ENCODE results near the gene NDUFV3.
"Not testable (repeated sequence)": the region's sequence is repeated elsewhere in the genome, so short reads cannot be mapped to it uniquely, and the experiment has no call there.

The NDUFV3 gene

DNA sequence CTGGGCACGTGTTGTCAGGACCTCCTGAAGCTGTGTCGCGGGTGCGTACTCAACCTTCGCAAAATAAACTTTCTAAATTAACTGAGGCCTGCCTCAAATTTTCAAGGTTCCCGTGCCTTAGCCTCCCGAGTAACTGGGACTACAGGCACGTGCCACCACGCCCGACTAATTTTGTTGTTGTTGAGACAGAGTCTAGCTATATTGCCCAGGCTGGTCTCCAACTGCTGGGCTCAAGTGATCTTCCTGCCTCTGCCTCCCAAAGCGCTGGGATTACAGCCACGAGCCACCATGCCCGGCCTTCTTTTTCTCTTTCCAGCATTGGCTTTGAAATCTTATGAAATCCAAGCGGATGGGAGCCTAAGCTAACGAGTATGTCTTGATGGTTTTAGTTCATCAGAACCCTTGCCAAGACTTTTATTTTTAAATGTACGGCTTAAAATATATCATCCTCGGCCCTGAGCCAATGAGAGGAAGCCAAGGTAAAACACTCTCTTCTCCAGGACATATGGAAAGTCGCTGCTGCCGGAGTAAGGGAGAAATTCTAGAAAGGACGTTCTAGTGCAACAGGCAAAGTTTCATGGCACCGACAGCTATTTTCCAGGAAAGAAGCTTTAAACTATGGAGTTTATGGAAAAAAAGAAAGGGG, 45.0 kb downstream of the NDUFV3 start:
- no peak for DNase-seq

DNA sequence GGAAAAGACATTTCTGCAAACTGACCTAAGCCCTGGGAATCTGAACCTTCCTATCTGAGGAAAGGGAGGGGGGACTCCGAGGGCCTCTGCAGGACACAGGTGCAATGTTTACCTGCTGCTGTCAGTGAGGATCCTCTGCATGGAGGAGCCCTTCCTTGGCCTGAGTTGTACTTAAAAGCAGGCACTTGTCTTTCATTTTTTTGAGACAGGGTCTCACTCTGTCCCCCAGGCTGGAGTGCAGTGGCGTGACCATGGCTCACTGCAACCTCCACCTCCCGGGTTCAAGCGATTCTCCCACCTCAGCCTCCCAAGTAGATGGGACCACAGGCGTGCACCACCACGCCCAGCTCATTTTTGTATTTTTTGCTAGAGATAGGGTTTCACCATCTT, 45.5 kb downstream of the NDUFV3 start:
- not testable (repeated sequence) for DNase-seq

DNA sequence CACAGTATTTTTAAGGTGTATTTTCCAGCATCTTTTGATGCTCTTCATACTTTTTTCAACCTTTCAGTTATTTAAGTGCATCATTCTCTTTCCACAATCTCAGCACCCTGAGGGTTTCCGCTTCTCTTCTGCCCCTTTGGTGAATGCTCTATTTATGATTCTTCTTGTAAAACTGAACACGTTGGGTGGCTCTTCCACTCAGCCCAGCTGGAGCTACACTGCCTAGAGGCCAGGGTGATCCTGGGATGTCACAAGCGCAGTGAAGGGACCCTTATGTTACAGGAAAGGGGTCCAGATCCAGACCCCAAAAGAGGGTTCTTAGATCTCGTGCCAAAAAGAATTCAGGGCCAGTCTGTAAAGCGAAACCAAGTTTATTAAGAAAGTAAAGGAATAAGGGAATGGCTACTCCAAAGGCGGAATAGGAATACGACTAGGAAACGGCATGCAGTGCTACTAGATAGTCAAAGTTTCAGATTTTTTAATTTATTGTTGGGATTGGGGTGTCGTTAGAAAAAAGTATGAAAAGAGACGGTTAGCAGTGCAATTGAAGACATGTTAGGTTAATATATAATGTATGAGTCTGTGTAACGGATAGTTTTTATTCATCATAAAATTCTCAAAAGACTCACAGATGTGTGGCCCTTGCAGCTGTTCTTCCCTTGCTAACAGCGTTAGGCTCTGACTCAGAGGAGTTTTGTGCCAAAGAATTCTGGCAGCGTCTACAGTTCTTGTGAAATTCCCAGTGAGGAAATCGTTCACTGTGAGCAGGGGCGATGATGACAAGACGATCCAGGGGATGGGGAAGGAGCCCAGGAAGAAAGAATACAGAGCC, 46.7 kb downstream of the NDUFV3 start:
- no peak for DNase-seq

DNA sequence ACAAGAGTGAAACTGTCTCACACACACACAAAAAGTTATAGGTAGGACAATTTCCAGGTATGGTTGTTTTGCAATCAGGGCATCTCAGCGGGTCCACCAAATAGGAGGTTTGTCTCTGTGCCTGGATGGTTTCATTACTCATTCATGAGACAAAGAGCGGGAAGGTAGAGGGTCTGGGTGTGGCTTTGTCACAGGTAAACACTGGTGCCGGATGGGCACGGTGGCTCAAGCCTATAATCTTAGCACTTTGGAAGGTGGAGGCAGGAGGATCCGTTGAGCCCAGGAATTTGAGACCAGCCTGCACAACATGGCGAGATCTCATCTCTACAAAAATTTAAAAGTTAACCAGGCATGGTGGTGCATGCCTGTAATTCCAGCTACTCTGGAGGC, 48.6 kb downstream of the NDUFV3 start:
- DNase-seq = no peak

DNA sequence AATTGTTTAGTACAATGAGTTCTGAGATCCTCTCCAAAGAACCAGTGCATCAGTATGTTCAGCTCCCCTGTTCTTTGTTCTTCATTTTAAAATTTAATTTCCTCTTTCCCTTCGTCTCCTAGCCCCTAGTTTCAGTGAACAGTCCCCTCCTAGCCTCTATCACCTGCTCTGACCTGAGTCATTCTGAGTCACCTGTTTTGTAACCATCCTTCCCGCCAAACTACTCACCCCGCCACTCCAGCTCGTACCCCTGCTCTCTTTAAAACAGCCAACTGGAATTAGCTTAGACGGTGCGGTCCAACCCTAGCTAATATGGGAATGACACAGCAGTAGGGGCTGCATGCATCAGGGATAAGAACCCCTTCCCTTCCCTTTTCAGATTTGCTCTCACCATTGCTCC, 49.1 kb downstream of the NDUFV3 start:
- DNase-seq = no peak

DNA sequence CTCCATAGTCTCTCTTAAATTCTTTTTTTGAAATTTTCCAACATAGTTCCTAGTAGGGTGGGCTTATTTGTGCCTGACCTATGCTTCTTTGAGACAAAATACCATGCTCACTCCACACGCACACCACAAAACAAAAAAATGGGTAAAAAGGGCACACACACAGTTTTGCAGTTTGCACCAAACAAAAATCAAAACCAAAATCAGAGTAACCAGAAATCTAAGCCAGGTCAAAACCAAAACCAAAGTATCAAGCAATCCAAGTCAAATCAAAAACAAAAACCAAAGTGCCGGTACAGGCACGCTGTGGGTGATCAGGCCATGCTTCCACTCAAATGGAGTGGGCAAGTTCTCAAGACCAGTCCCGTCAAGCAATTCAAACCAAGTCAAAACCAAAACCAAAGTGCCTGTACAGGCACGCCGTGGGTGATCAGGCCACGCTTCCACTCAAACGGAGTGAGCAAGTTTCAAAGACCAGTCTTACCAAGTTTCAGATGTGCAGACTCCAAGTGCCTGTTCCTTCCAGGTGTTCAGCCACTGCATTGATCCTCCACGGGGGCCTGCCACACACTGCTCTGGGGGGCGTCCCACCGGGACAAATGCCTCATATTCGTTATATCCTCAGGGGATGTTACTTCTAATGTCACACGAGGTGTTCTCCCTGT, 56.1 kb downstream of the NDUFV3 start:
- not testable (repeated sequence) for DNase-seq

DNA sequence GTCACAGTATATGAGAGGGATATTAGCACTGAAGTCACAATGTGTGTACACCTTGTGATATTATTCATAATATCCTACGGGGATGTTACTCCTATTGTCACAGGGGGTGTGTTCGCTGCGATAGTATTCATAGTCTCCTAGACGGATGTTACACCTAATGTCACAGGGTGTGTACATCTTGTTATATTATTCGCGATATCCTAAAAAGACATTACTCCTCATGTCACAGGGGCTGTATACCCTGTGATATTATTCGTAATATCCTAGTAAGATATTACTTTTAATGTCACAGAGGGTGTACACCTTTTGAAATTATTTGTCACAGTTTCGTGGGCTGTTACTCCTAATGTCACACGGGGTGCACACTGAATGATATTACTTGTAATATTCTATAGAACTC, 58.1 kb downstream of the NDUFV3 start:
- DNase-seq = not testable (repeated sequence)

DNA sequence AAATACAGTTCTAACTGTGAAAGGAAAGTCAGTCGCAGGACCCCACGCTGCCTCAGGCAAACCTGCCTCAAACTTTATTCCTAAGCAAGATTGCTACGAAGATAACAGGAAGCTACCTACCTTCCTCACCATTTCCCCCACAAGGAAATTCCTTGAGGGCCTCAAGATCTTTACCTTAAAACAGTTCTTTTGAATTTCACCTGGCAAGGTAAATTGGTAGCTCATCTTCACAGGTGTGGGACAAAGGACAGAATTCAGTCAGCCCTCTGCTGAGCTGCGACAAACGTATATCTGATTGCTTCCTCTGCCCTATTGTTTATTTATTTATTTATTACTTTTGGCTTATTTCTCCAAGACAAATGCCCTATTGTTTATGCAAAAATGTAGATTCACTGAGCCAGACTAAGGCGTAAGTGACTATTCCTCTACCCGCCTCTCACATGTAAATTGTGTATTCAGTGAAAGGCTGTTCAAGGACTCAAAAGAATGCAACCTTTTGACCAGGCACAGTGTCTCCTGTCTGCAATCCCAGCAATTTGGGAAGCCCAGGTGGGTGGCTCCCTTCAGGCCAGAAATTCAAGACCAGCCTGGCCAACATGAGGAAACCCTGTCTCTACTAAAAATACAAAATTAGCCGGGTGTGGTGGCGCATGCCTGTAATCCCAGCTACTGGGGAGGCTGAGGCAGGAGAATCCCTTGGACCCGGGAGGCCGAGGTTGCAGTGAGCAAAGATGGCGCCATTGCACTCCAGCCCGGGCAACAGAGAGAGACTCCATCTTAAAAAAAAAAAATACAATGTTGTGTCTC, 63.9 kb downstream of the NDUFV3 start:
- no peak for DNase-seq

DNA sequence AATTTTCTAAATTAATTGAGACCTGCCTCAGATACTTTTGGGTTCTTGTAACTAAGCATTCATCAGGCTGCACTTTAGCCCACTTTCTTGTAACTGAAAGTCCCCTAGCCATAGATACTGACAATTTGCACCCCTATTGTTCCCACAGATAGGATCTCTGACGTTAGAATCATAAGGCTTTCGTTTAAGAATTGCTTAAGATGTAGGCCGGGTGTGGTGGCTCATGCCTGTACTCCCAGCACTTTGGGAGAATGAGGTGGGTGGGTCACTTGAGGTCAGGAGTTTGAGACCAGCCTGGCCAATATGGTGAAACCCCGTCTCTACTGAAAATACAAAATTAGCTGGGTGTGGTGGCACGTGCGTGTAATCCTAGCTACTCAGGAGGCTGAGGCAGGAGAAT, 65.0 kb downstream of the NDUFV3 start:
- DNase-seq = not testable (repeated sequence)

DNA sequence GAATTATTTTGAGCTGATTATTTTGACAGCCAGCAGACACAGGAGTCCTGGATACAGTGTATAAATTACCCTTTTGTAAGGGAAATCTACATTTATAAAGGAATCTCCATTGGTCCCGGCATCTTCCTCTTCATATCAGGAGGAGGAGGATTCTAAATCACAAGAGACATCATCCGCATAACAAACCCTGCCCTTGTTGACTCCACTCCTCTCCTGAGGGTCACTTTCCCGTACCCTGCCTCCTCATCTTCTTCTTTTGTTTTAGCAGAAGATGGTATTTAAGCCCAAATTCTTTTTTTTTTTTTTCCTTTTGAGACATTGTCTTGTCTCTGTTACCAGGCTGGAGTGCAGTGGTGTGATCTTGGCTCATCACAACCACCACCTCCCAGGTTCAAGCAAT, 66.6 kb downstream of the NDUFV3 start:
- no peak for DNase-seq

DNA sequence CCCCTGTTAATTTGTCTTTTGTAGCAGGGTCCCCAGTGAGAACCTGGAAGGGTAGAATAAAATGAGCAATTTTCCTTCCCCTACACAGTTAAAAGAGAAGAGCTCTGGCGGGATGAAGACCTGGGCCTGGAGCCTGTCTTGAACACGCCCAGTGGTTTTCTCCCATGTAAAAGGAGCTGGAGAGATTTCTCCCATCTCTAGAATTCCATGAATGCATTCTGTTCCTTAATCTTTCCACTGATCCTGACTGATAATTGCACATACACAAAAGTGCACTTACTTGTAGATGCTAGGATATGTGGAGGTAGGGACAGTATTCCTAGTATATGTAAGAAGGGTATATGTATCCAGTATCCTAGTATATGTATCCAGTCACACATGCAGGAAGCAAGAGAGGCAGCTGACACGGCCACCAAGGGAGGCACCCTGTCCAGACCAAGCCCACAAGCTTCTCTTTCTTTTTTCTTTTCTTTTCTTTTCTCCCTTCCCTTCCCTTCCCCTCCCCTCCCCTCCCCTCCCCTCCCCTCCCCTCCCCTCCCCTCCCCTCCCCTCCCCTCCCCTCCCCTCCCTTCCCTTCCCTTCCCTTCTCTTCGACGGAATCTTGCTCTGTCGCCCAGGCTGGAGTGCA, 69.4 kb downstream of the NDUFV3 start:
- DNase-seq = no peak

Data from NCI-H2107 (cell line).